H7 (cell line): ENCODE measurements around the gene SMG6. TPM values are rescaled to one million over a fixed set of nuclear protein-coding genes. Genes with fewer than 3 reads are reported as not detected.

Experiments used
- DNase-seq: peaks from one replicate; pipeline ENCODE4 v3.0.0; 2012
- H3K27me3 ChIP-seq: 2 replicates; pipeline ENCODE4 v1.6.0; 2011; ENCODE audit warnings: mild to moderate bottlenecking, low read length; ENCODE audit not compliant: control insufficient read depth, insufficient read depth
- H3K36me3 ChIP-seq: replicated peaks from 2 replicates; pipeline ENCODE4 v1.5.1; 2011; ENCODE audit warnings: low read length; ENCODE audit not compliant: control insufficient read depth, insufficient read depth
- H3K4me3 ChIP-seq: 2 replicates; pipeline ENCODE4 v1.5.1; 2011; ENCODE audit warnings: low read depth, mild to moderate bottlenecking, control low read depth, low read length, moderate library complexity; ENCODE audit not compliant: insufficient read depth
- total RNA-seq: library from RNA; depleted of rRNA; stranded (reverse); fragments of >200 nt; shearing (Covaris generic); gene quantifications from 2 replicates; pipeline ENCODE4 v1.2.3, GENCODE V29; 2014

SMG6 gene
- total RNA-seq, 1 experiment from 2014 or later: 18.2 TPM

DNA sequence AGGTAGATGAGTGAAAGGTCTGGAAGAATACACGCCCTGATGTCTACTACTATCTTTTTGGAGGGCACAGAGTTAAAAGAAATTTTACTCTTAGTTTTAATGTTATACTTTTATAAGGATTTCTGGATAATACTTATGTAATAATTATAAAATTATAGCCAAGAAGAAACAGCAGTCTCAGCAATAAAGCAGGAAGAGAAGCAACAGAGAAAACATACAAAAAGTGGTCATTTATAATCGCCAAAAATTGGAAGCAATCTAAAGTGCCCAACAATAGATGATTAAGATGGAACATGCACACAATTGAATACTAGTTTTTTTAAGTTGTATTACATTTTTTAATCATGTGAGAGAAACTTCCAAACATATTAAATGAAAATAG is 64.4 kb downstream of the SMG6 start:
- Histone ChIP-seq H3K27me3 (no peaks in the 10 kb centered on the region), H3K36me3 (peaks cover 2% of the 10 kb centered on the region; the same call in 1 of the 2 replicates), H3K4me3 (no peak overlapping the region)
- DNase-seq: no peak

DNA sequence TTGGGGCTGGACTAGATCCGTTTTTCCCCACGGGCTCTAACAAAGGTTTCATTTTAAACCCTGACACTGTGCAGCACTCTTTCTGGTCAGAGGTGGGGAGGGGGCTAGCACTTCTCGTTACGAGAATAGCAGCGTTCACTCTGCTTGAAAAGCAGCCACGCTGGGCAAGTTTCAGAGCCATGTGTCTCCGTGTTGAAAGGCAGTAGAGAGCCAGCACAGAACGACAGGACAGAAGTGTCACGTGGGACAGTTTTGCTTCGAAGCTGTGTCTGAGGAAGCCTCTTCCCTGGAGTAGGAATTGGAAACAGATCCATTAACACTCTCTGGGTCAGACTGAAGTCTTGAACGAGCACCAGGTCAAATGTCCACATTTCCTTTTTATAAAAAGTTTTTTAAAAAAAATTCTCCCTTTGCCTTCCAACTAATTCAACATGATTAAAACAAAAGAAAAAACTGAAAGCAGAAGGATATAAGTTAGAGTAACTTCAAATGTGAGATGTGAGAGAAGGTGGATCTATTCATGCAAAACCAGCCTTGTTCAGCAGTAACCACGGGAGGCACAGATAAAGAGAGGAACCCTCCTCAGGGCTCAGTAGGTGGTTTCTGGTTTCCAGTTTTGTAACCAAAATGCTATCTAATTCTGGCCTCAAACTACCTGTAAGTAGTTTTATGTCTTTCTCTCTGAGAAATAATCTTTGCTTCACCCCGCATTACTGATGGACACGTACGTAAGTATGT is 65.0 kb downstream of the SMG6 start:
- no peak for DNase-seq
- no peaks in the 10 kb centered on the region for H3K27me3 ChIP-seq
- no peak overlapping the region for H3K4me3 ChIP-seq
- H3K36me3 ChIP-seq: peaks cover 2% of the 10 kb centered on the region; the same call in 1 of the 2 replicates

DNA sequence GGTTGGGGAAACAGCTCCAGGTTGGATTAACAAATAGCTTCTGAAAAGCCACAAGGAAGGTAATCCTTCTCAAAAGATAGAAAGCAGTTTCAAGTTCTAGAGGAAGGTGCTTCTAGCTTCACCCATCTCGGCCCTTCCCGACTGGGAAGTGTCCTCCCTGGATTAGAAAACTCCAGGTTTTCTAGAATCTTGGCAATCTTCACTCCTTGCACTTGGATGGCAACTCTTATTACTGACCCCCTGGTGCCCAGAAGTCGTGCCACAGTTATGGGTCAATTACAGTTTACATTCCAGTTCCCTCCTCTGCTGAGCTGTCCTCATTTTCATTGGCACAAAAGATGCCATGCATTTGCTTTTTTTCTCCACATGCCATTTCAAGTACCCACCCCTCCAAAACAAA is 65.6 kb downstream of the SMG6 start:
- H3K36me3 ChIP-seq: peaks cover 2% of the 10 kb centered on the region; the same call in 1 of the 2 replicates
- DNase-seq: no peak
- H3K4me3 ChIP-seq: no peak overlapping the region
- H3K27me3 ChIP-seq: no peaks in the 10 kb centered on the region

DNA sequence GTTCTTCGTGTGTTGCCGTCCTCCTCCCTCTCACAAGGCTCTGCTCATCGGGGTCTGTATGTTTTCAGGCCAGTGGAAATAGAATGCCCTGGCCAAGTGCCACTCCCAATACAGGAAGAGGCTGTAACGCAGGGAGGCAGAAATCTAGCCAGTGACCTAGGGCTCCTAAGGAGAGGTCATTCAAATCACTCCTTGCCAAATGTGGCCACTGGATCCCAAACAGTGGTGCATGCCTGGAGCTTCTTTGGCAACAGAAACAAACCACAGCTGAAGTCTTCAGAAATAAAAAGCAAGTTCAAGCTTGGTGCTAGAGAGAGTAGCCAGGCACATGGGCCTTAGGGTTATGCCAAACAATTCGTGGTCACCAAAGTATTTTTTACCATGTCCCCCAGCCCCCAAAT is 66.1 kb downstream of the SMG6 start:
- DNase-seq: no peak
- no peaks in the 10 kb centered on the region for H3K27me3 ChIP-seq
- H3K4me3 ChIP-seq: no peak overlapping the region
- H3K36me3 ChIP-seq: peaks cover 2% of the 10 kb centered on the region; the same call in 1 of the 2 replicates

DNA sequence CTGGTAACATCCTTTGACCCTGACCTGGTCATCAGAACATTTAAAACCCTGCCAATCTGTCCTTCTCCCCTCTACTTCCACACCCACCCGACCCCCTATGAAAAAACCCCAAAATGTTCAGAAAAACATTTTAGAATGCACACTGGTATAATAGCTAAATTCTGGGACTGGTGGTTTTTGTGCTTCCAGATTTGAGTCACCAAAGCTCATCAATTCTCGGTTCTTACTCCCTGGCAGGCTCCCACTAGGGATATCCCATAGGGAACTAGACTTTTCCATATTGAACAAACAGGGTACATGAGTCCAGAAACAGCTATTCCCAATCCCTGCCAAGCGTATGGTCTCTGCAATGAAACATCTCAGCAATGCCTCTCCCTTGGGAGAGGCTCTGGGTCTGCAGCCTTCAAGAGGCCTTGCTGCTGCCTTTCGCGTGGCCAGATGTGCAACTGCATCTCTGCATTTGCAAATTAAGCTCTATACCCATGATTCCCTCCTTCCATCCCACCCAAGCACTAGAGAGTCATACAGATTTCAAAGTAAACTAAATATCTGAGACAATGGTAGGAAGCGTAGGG is 67.7 kb downstream of the SMG6 start:
- Histone ChIP-seq H3K27me3 (no peaks in the 10 kb centered on the region), H3K4me3 (no peak overlapping the region), H3K36me3 (peaks cover 2% of the 10 kb centered on the region; the same call in 1 of the 2 replicates)
- no peak for DNase-seq

DNA sequence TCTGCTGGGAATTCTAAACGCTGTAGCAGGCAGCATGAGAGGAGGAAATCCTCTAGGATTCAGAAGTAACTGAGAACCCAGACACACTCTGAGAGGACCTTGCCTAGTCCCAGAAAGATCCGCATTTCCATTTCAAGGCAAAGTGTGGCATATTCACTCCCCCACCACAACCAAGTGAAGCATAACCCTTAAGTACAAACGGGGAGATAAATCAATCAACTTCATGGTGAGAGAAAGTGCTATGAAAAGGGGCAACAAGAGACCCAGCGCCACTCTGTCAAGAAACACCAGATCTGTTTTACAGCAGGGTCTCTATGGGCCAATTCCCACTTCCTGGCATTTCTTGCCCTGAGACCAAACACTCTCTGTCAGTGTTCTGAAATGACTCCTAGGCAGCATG is 68.3 kb downstream of the SMG6 start:
- no peak overlapping the region for H3K4me3 ChIP-seq
- no peak for DNase-seq
- H3K36me3 ChIP-seq: peaks cover 2% of the 10 kb centered on the region; the same call in 1 of the 2 replicates
- H3K27me3 ChIP-seq: no peaks in the 10 kb centered on the region

DNA sequence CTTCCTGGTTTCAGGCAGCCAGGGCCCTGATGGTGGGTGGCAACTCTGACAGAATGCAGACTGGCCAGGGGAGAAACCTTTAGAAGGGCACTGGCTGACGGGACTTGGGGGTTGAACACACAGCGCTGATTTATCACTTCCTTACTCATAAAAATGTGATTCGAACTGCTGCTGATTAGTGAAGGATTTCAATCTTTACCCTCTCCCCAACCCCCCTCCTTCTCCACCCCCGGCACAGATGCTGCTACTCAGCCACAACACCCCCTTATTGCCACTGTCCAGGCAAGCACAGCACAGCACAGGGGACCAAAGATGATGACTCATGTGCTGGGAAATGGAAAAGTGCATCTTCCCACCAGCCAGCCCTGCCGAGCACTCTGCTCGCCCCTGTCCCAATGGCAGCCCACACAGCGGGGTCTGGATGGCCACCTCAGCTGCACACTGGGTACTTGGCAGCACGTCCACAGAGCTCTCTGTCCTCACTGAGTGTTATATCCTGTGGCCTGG is 70.1 kb downstream of the SMG6 start:
- no peaks in the 10 kb centered on the region for H3K27me3 ChIP-seq
- no peak overlapping the region for H3K4me3 ChIP-seq
- peaks cover 2% of the 10 kb centered on the region; the same call in 1 of the 2 replicates for H3K36me3 ChIP-seq
- no peak for DNase-seq

DNA sequence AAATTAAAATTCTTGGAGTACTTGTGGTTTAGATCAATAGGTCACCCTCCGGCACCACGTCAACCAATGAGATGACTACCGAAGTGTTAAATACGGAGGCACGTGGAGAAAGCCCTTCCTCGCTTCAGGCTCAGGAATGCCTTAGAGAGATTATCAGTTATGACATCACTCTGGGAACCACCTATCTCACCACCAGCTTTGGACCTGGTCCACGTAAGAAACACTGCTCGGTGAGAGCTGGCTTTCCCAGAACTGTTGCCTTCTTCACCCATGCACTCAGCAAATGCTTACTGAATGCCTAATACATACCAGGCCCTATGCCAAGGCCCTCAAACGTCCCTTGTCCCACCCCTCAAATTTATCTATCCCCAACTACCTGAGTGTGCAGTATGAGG is 71.3 kb downstream of the SMG6 start:
- Histone ChIP-seq H3K4me3 (no peak overlapping the region), H3K36me3 (peaks cover 2% of the 10 kb centered on the region; the same call in 1 of the 2 replicates), H3K27me3 (no peaks in the 10 kb centered on the region)
- no peak for DNase-seq

DNA sequence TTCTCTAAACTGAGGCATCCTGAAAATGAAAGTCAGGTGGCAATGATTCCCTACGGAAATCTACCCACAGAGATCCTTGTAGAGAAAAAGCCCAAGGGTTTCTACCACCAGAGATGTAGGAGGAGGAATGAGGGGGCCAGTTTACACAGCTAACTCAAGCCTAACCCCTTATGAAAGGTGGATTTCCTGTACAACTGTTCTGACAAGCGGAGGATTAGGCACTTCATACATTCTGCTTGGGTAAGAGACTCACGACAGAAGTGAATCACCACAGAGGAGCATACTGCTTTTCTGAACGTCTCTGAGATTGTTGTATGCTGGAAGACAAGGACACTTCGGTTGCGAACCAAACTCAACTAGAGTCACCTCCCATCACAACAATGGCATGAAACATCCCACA is 72.7 kb downstream of the SMG6 start:
- no peak overlapping the region for H3K4me3 ChIP-seq
- no peak for DNase-seq
- no peaks in the 10 kb centered on the region; the same call in 1 of the 2 replicates for H3K36me3 ChIP-seq
- H3K27me3 ChIP-seq: no peaks in the 10 kb centered on the region

DNA sequence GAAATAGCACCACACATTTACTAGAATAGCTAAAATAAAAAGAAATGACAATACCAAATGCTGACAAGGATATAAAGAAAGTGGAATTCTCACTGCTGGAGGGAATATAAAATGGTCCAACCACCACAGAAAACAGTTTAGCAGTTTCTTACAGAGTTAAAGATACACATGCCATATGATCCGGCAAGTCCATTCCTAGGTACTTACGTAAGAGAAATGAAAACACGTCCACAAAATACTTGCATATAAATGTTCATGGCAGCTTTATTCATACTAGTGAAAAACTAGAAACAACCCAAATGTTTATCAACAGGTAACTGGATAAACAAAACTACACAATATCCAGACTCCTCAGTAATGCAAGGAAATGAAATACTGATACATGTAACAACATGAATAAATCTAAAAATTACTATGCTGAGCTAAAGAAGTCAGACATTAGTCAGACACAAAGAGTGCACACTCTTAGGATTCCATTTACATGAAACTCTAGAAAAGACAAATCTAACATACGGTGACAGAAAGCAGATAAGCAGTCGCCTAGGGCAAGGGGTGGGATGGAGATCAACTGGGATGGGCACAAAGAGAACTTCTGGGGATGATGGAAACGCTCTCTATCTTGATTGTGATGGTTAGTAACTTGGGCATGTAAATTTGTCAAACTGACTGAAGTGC is 76.4 kb downstream of the SMG6 start:
- H3K4me3 ChIP-seq: no peak overlapping the region
- H3K27me3 ChIP-seq: no peaks in the 10 kb centered on the region
- H3K36me3 ChIP-seq: no peaks in the 10 kb centered on the region
- no peak for DNase-seq

DNA sequence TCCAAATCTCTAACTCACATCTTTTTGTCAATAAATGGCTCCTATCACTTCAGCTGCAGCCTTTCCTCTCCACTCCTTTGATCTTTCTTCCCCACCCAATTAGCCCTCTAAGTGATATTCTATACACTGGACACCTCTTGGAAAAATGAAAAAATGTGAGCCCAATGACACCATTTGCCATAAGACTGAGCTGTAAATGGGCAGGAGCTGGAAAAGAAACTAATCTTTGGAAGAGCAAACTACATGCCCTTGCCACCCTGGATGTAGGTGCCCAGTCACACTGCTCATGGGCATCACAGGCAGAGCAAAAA is 80.0 kb downstream of the SMG6 start:
- no peaks in the 10 kb centered on the region for H3K27me3 ChIP-seq
- no peak for DNase-seq
- H3K36me3 ChIP-seq: no peaks in the 10 kb centered on the region; the same call in 1 of the 2 replicates
- H3K4me3 ChIP-seq: no peak overlapping the region

DNA sequence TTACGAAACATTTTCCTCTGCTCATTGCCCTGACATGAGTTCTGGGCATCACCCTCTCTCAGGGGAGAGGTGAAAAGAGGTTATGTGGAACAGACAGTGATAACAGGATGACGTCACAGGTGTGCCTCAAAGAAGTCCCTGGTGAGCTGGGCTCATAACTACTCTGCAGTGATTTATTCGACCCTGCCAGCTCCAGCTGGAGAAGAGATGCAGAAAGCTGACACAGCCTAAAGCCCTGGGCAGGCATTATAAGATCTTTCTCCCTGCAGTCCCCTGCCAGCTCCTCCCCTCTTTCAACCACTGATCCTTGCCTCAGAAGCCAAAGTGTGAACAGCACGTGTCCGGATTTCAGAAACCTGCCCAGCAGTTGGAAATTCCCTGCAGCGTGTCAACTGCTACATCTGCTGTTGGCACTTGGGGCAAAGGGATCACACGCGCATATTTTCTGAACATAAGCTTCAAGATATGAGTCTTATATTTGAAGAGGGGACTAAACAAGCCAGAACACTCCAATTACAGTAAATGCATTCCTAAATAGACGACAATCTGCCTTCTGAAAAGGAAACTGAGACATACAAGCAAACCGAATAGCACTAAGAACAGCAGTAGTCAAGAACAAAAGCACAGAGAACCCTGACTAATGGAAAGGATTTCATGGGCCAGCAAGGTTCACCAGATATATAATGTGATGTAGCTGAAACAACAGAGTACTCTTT is 80.5 kb downstream of the SMG6 start:
- H3K4me3 ChIP-seq: no peak overlapping the region
- H3K36me3 ChIP-seq: no peaks in the 10 kb centered on the region; the same call in 1 of the 2 replicates
- no peak for DNase-seq
- H3K27me3 ChIP-seq: no peaks in the 10 kb centered on the region

DNA sequence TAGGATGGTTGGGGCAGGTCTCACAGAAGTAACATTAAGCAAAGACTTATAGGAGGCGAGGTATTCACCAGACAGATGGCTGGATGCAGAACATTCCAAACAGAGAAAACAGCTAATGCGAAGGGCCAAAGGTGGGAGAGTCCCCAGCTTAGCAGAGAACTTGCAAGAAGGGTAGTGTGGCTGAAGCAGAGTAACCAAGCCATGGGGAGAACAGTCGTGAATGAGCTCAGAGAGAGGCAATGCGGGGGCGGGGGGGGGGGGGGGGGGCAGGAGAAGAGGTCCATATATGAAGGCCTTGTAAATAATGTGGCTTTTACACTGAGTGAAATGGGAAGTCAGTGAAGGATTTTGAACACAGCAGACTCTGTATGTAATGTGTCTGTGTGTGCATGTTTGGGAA is 81.3 kb downstream of the SMG6 start:
- no peaks in the 10 kb centered on the region; the same call in 1 of the 2 replicates for H3K36me3 ChIP-seq
- no peaks in the 10 kb centered on the region for H3K27me3 ChIP-seq
- no peak for DNase-seq
- H3K4me3 ChIP-seq: no peak overlapping the region

DNA sequence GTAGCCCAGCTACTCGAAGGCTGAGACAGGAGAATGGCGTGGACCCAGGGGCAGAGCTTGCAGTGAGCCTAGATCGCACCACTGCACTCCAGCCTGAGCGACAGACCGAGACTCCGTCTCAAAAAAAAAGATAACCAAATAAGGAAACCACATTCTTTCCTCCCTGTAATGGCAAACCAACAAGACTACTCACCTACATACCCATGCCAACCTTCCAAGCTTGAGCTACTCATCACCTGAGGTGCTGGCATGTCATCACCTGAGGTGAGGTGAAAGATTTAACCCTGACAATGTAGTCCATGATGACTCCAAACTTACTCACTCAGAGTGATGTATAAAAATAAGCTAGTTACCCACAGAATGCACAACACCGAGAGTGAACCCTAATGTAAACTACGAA is 85.2 kb downstream of the SMG6 start:
- Histone ChIP-seq H3K27me3 (no peaks in the 10 kb centered on the region), H3K4me3 (no peak overlapping the region), H3K36me3 (no peaks in the 10 kb centered on the region; the same call in 1 of the 2 replicates)
- DNase-seq: no peak
